H1 (cell line): ENCODE results near the gene SART1. TPM values are rescaled to one million over a fixed set of nuclear protein-coding genes. Genes with fewer than 3 reads are reported as not detected.

Experiments
- CTCF ChIA-PET: fragments of 300-600 bp; sonication (Branson Sonifier 250); formaldehyde crosslinking; loops from one replicate; lab custom pipeline; 2021; ENCODE audit not compliant: partially characterized antibody; lab: Charles Lee
- POLR2A ChIA-PET: fragments of 300-600 bp; sonication (Branson Sonifier 250); formaldehyde crosslinking; loops from one replicate; lab custom pipeline; 2021; ENCODE audit warnings: inconsistent platforms; ENCODE audit not compliant: partially characterized antibody; lab: Charles Lee
- DNase-seq, 2 experiments: peaks; one replicate each; pipeline versions ENCODE4 v3.0.0 to v3.0.0-alpha.2; 2010 to 2022; ENCODE audit warnings: low spot score in 2 of 2, low read depth in 1 of 2, mixed read lengths in 1 of 2
- FAIRE-seq: peaks from 2 replicates; lab custom pipeline; 2011; peaks lifted over from hg19 to GRCh38; lab: Jason Lieb, UNC
- H2AFZ ChIP-seq: 2 replicates; pipeline ENCODE4 v1.8.1; 2012; ENCODE audit warnings: low read length, inconsistent platforms
- H2AK5ac ChIP-seq: 2 replicates; pipeline ENCODE4 v1.6.1; 2013; ENCODE audit warnings: low read depth, low read length
- H2BK120ac ChIP-seq: replicated peaks from 2 replicates; pipeline ENCODE3; 2013; ENCODE audit warnings: low read depth, low read length, inconsistent platforms
- H2BK12ac ChIP-seq: 2 replicates; pipeline ENCODE4 v1.6.1; 2013; ENCODE audit warnings: low read depth, low read length
- H2BK15ac ChIP-seq: 2 replicates; pipeline ENCODE4 v1.6.1; 2013; ENCODE audit warnings: low read length
- H2BK20ac ChIP-seq: 2 replicates; pipeline ENCODE4 v1.6.1; 2013; ENCODE audit warnings: low read length
- H2BK5ac ChIP-seq: 2 replicates; pipeline ENCODE4 v1.6.1; 2013; ENCODE audit warnings: low read depth, low read length
- H3K14ac ChIP-seq: 2 replicates; pipeline ENCODE4 v1.6.1; 2013; ENCODE audit warnings: inconsistent platforms; ENCODE audit not compliant: insufficient read length
- H3K18ac ChIP-seq: 2 replicates; pipeline ENCODE4 v1.6.1; 2013; ENCODE audit warnings: low read length; ENCODE audit errors: extremely low read depth
- H3K23ac ChIP-seq: 2 replicates; pipeline ENCODE4 v1.6.1; 2013; ENCODE audit warnings: inconsistent platforms; ENCODE audit not compliant: insufficient read length
- H3K23me2 ChIP-seq: 2 replicates; pipeline ENCODE4 v1.6.1; 2013; ENCODE audit warnings: low read depth, low read length
- H3K27ac ChIP-seq: 2 replicates; pipeline ENCODE4 v1.6.1; 2011; ENCODE audit warnings: low read depth, low read length, inconsistent platforms
- H3K27me3 ChIP-seq, 4 experiments: replicated peaks in 1 of 4; 1 replicate in 1 of 4; 2 replicates in 3 of 4; pipeline versions ENCODE4 v1.6.1 to v1.8.1; 2011 to 2013; ENCODE audit warnings: low read length in 3 of 4, mild to moderate bottlenecking in 3 of 4, inconsistent platforms in 2 of 4, mixed read lengths in 2 of 4, moderate library complexity in 1 of 4; ENCODE audit not compliant: control insufficient read depth in 3 of 4, insufficient read depth in 3 of 4; ENCODE audit errors: extremely low read depth in 1 of 4
- H3K36me3 ChIP-seq, 4 experiments: 2 replicates each; pipeline versions ENCODE4 v1.6.1 to v1.8.1; 2011 to 2013; ENCODE audit warnings: mild to moderate bottlenecking in 4 of 4, low read length in 3 of 4, moderate library complexity in 2 of 4, control low read depth in 1 of 4, inconsistent platforms in 1 of 4; ENCODE audit not compliant: insufficient read depth in 4 of 4, control insufficient read depth in 2 of 4
- H3K4ac ChIP-seq: replicated peaks from 2 replicates; pipeline ENCODE3; 2013; ENCODE audit warnings: low read length, low read depth, mixed read lengths, inconsistent platforms; ENCODE audit not compliant: insufficient read length
- H3K4me1 ChIP-seq, 4 experiments: replicated peaks in 1 of 4; 1 replicate in 1 of 4; 2 replicates in 3 of 4; pipeline versions ENCODE4 v1.6.1 to v1.8.1; 2011 to 2013; ENCODE audit warnings: low read length in 3 of 4, inconsistent platforms in 2 of 4, mixed read lengths in 1 of 4; ENCODE audit not compliant: insufficient read depth in 4 of 4, control insufficient read depth in 3 of 4
- H3K4me2 ChIP-seq, 2 experiments: 2 replicates each; pipeline versions ENCODE4 v1.6.1 to v1.8.1; 2011 to 2013; ENCODE audit warnings: low read depth in 2 of 2, low read length in 2 of 2, control low read depth in 1 of 2, inconsistent platforms in 1 of 2, mild to moderate bottlenecking in 1 of 2; ENCODE audit not compliant: insufficient read depth in 1 of 2
- H3K4me3 ChIP-seq, 4 experiments: fragments of 200-600, 300-600 bp in 1 of 4; sonication (generic), shearing (Covaris generic), sonication (Bioruptor Twin) in 1 of 4; 2 replicates each; pipeline versions ENCODE4 v1.5.1 to v1.8.1; 2011 to 2016; ENCODE audit warnings: low read length in 4 of 4, low read depth in 3 of 4, control low read depth in 2 of 4, inconsistent platforms in 2 of 4, mild to moderate bottlenecking in 2 of 4, mixed read lengths in 1 of 4, moderate library complexity in 1 of 4; ENCODE audit not compliant: insufficient read depth in 2 of 4; ENCODE audit errors: extremely low read depth in 1 of 4
- H3K56ac ChIP-seq: replicated peaks from 2 replicates; pipeline ENCODE3; 2013; ENCODE audit warnings: low read depth, mild to moderate bottlenecking, mixed read lengths, low read length, inconsistent platforms; ENCODE audit not compliant: insufficient read length
- H3K79me1 ChIP-seq: 2 replicates; pipeline ENCODE4 v1.6.1; 2013; ENCODE audit warnings: low read depth, low read length, control low read depth
- H3K79me2 ChIP-seq, 2 experiments: 2 replicates each; pipeline versions ENCODE4 v1.6.1 to v1.8.1; 2012 to 2013; ENCODE audit warnings: low read length in 2 of 2, mild to moderate bottlenecking in 2 of 2, inconsistent platforms in 1 of 2; ENCODE audit not compliant: insufficient read depth in 2 of 2, control insufficient read depth in 1 of 2
- H3K9ac ChIP-seq, 4 experiments: replicated peaks in 1 of 4; 1 replicate in 1 of 4; 2 replicates in 3 of 4; pipeline versions ENCODE4 v1.6.1 to v1.8.1; 2011 to 2013; ENCODE audit warnings: low read depth in 3 of 4, low read length in 3 of 4, control low read depth in 2 of 4, mild to moderate bottlenecking in 2 of 4, moderate library complexity in 2 of 4, inconsistent platforms in 1 of 4; ENCODE audit errors: extremely low read depth in 1 of 4
- H3K9me3 ChIP-seq, 2 experiments: 2 replicates each; pipeline versions ENCODE4 v1.6.1 to v1.8.1; 2012 to 2013; ENCODE audit warnings: mild to moderate bottlenecking in 2 of 2, moderate library complexity in 2 of 2, control low read depth in 1 of 2, inconsistent platforms in 1 of 2, low read depth in 1 of 2, low read length in 1 of 2, mixed read lengths in 1 of 2; ENCODE audit not compliant: insufficient read depth in 2 of 2
- H4K20me1 ChIP-seq, 2 experiments: replicated peaks in 1 of 2; 2 replicates each; pipeline versions ENCODE3 to v1.8.1; 2011 to 2013; ENCODE audit warnings: inconsistent platforms in 2 of 2, low read length in 2 of 2, mild to moderate bottlenecking in 1 of 2; ENCODE audit not compliant: insufficient read depth in 2 of 2, control insufficient read depth in 1 of 2
- H4K5ac ChIP-seq: 2 replicates; pipeline ENCODE4 v1.6.1; 2013; ENCODE audit warnings: low read length, low read depth, mixed read lengths, inconsistent platforms; ENCODE audit not compliant: insufficient read length
- H4K8ac ChIP-seq: 2 replicates; pipeline ENCODE4 v1.8.0; 2013; ENCODE audit warnings: mild to moderate bottlenecking, moderate library complexity, low read length, inconsistent platforms; ENCODE audit not compliant: insufficient read depth; ENCODE audit errors: extremely low read depth
- H4K91ac ChIP-seq: replicated peaks from 2 replicates; pipeline ENCODE3; 2013; ENCODE audit warnings: low read length, mixed read lengths, inconsistent platforms; ENCODE audit not compliant: insufficient read length
- BRCA1 ChIP-seq: IDR thresholded peaks from 2 replicates; pipeline ENCODE4 v1.6.1; 2012; ENCODE audit warnings: low read depth, low read length, improper control_type of control experiment
- CHD1 ChIP-seq: IDR thresholded peaks from 2 replicates; pipeline ENCODE4 v1.6.1; 2012; ENCODE audit warnings: low read depth, low read length, improper control_type of control experiment
- JUN ChIP-seq: IDR thresholded peaks from 2 replicates; pipeline ENCODE4 v1.6.1; 2011; ENCODE audit warnings: low read depth, mild to moderate bottlenecking, improper control_type of control experiment, low read length
- KDM1A ChIP-seq: fragments of 200-600, 300-600 bp; sonication (generic); IDR thresholded peaks from 2 replicates; pipeline ENCODE4 v1.7.1; 2016; ENCODE audit warnings: mild to moderate bottlenecking, low read length, borderline replicate concordance
- MAFK ChIP-seq: IDR thresholded peaks from 2 replicates; pipeline ENCODE4 v1.6.1; 2012; ENCODE audit warnings: low read depth, mild to moderate bottlenecking, improper control_type of control experiment, low read length
- PHF8 ChIP-seq: fragments of 200-600 bp; sonication (generic); conservative IDR thresholded peaks from 2 replicates; pipeline ENCODE4 v1.7.1; 2012; ENCODE audit warnings: low read depth, mild to moderate bottlenecking, inconsistent platforms, low read length, moderate library complexity
- SAP30 ChIP-seq: fragments of 300-600 bp; sonication (generic); IDR thresholded peaks from 2 replicates; pipeline ENCODE4 v1.7.1; 2012; ENCODE audit warnings: low read length, moderate library complexity, mild to moderate bottlenecking, inconsistent platforms; ENCODE audit not compliant: insufficient read depth, insufficient replicate concordance
- SIN3A ChIP-seq, 2 experiments: IDR thresholded peaks in 1 of 2; conservative IDR thresholded peaks in 1 of 2; 2 replicates each; pipeline ENCODE4 v1.6.1; 2011 to 2012; ENCODE audit warnings: low read length in 2 of 2, improper control_type of control experiment in 1 of 2, low read depth in 1 of 2, mild to moderate bottlenecking in 1 of 2
- SIRT6 ChIP-seq: IDR thresholded peaks from one replicate; pipeline ENCODE4 v1.7.1; 2012; ENCODE audit warnings: low read length, inconsistent platforms
- TAF1 ChIP-seq: IDR thresholded peaks from 2 replicates; pipeline ENCODE4 v1.6.1; 2011; ENCODE audit warnings: mild to moderate bottlenecking, low read depth, low read length
- WGBS, 2 experiments: shearing (Covaris generic) in 1 of 2; methylation state at CpG; one replicate each; pipeline versions ENCODE4 v1.1.6 to v1.1.7; 2013 to 2015; ENCODE audit warnings: low lambda C conversion rate in 2 of 2, mixed read lengths in 2 of 2, inconsistent platforms in 1 of 2, low coverage in 1 of 2, missing lambda C conversion rate in 1 of 2; ENCODE audit not compliant: insufficient replicate concordance in 2 of 2, insufficient coverage in 1 of 2, insufficient read length in 1 of 2; ENCODE audit errors: extremely low coverage in 1 of 2, missing lambda C conversion rate in 1 of 2; 5-methylcytosine and 5-hydroxymethylcytosine counted together
- polyA plus RNA-seq, 7 experiments: library from polyadenylated mRNA; depleted of rRNA in 3 of 7; stranded (reverse) in 5 of 7; unstranded in 2 of 7; fragments of >200 nt in 5 of 7; fragments of 200-250 nt in 2 of 7; gene quantifications; 1 replicate in 5 of 7; 2 replicates in 1 of 7; 4 replicates in 1 of 7; pipeline versions ENCODE4 v1.2.1 to v1.2.3, GENCODE V29; 2011 to 2013; ENCODE audit warnings: missing spikeins in 2 of 7, mixed read lengths in 2 of 7
- total RNA-seq: library from RNA; stranded (reverse); fragmentation: NEBNext Ultra II Directional; extraction: Animal tissue kit (Norgen Biotek cat#: 25700); gene quantifications from 2 replicates; pipeline ENCODE4 v1.2.1, GENCODE V29; 2021
- TF ChIP-seq, protein P1 (sequence below), 3 experiments: IDR thresholded peaks; 1 replicate in 2 of 3; 2 replicates in 1 of 3; pipeline versions ENCODE4 v1.5.1 to v1.6.1; 2011; ENCODE audit warnings: low read length in 3 of 3, mild to moderate bottlenecking in 3 of 3, inconsistent platforms in 2 of 3, low read depth in 1 of 3, moderate library complexity in 1 of 3; ENCODE audit not compliant: insufficient read depth in 1 of 3; ENCODE audit errors: control extremely low read depth in 1 of 3

The SART1 gene
- total and polyA plus RNA-seq, 2 of the 8 experiments (the other 6 are each of a cell fraction or from before 2014, with no cell fraction given): 9.7 to 46.1 TPM

DNA sequence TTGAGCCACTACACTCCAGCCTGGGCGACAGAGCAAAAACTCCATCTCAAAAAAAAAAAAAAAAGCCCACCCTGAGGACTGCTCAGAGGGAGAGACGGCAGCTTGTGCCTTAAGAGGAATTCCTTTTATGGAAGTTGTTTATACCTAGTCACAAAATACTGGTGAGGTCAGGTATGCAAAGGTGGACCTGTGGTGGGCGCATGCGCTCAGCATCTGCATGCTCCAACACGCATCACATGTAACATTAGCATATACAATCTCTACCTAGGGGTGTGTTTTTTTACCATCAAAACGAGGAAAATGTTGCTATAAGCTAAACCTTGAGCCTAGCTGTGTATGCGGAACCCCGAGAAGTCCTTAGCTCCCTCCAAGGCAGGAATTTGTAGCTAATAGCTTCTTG, 6.8 kb upstream of the SART1 start:
- Histone ChIP-seq H3K79me1 (no peaks in the 10 kb centered on the region), H3K23me2 (no peaks in the 10 kb centered on the region), H3K23ac (no peak overlapping the region), H3K4me2 (no peak overlapping the region), H3K4me1 (peaks cover 0 to 5% (median 0%) of the 10 kb centered on the region in 4 experiments; a peak in 3 of 7 replicates), H3K4ac (no peak overlapping the region), H3K4me3 (no peak overlapping the region), H2AK5ac (no peak overlapping the region), H3K9me3 (no peaks in the 10 kb centered on the region), H4K5ac (no peak overlapping the region), H3K36me3 (no peaks in the 10 kb centered on the region), H2BK20ac (no peak overlapping the region), H4K91ac (no peak overlapping the region), H3K9ac (no peak overlapping the region; a peak in 1 of 7 replicates), H2BK12ac (no peak overlapping the region), H3K56ac (no peak overlapping the region), H2BK5ac (no peak overlapping the region), H3K27ac (0 out of 2 replicates have a peak overlapping the region, but pooled peaks have one; percentile 4), H3K79me2 (no peaks in the 10 kb centered on the region), H2AFZ (no peak overlapping the region), H4K20me1 (no peaks in the 10 kb centered on the region), H2BK15ac (no peak overlapping the region), H3K27me3 (no peaks in the 10 kb centered on the region), H3K14ac (no peak overlapping the region), H3K18ac (no peak overlapping the region), H4K8ac (no peak overlapping the region; the same call in 1 of the 2 replicates), H2BK120ac (no peak overlapping the region)
- FAIRE-seq (no peak), DNase-seq (no peak)
- ChIA-PET CTCF (interaction anchor here (0.5 to 1.4 kb wide), 7 partner anchors 8 to 536 kb away, joined by 3 to 4 read pairs (median 3); no protein-coding TSS in a partner anchor), POLR2A (interaction anchor here (0.6 to 1.5 kb wide), 5 partner anchors 9 to 234 kb away, joined by 3 to 6 read pairs (median 3); partner anchors contain the start of gene TSGA10IP)
- TF ChIP-seq JUN (no peak), SIRT6 (no peak), CHD1 (no peak), SAP30 (no peak), PHF8 (no peak), KDM1A (no peak), MAFK (no peak), SIN3A (conservative IDR thresholded peaks at IDR 0.05 in 1 of 2, IDR thresholded peaks at IDR 0.05 in 1 of 2; ENCODE audit: low read depth in 1 of 2, low read length in 2 of 2) (no peak), TAF1 (no peak), BRCA1 (no peak)
- TF ChIP-seq, protein P1, sequence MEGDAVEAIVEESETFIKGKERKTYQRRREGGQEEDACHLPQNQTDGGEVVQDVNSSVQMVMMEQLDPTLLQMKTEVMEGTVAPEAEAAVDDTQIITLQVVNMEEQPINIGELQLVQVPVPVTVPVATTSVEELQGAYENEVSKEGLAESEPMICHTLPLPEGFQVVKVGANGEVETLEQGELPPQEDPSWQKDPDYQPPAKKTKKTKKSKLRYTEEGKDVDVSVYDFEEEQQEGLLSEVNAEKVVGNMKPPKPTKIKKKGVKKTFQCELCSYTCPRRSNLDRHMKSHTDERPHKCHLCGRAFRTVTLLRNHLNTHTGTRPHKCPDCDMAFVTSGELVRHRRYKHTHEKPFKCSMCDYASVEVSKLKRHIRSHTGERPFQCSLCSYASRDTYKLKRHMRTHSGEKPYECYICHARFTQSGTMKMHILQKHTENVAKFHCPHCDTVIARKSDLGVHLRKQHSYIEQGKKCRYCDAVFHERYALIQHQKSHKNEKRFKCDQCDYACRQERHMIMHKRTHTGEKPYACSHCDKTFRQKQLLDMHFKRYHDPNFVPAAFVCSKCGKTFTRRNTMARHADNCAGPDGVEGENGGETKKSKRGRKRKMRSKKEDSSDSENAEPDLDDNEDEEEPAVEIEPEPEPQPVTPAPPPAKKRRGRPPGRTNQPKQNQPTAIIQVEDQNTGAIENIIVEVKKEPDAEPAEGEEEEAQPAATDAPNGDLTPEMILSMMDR (IDR thresholded peaks at IDR 0.05; ENCODE audit: control extremely low read depth in 1 of 3, insufficient read depth in 1 of 3, low read depth in 1 of 3, low read length in 3 of 3): no peak
- WGBS, 2 experiments: 91% methylated on average over 7 of the region's 8 CpGs; no CpG with 5 or more reads in 1 of the 2 experiments
